Ovary (tissue), 3 donors: Measurements from ENCODE around the gene EXT2.

Experiments used
- EP300 ChIP-seq: sonication (generic); formaldehyde crosslinking; IDR thresholded peaks from one replicate; pipeline ENCODE4 v1.6.1; 2017; ENCODE audit warnings: antibody characterized with exemption
- POLR2A ChIP-seq: fragments of 450-650 bp; IDR thresholded peaks from one replicate; pipeline ENCODE4 v1.6.1; 2017; ENCODE audit warnings: antibody characterized with exemption, mild to moderate bottlenecking, moderate library complexity
- TF ChIP-seq, protein P1 (sequence below), 3 donors: fragments of 450-650 bp in 2 of 3; fragments of 200-600 bp in 1 of 3; IDR thresholded peaks; one replicate each; pipeline versions ENCODE4 v1.5.1 to v1.8.0; 2016 to 2022; ENCODE audit warnings: antibody characterized with exemption in 3 of 3, mild to moderate bottlenecking in 1 of 3
- donor health status: DM: no; HTN: no; CAD: no.

DNA sequence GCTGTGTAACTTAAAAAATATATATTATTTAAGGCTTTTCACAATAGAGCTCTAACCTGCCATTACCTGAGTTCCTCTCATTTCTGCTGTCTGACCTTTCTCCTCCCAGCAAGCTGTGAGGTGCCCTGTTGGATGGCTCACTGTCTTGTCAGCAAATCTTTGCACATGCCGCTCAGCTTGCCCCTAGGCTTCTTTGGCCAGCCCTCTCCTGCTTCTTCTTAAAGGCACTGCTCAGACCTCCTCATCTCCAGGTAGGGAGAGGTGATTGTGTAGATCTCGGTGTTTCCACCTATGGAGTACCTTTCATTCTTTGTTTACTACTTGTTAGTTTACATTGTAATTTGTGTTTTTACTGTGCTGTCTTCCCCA, 96.5 kb downstream of the EXT2 start:
- no peak for TF ChIP-seq POLR2A
- TF ChIP-seq, protein P1, sequence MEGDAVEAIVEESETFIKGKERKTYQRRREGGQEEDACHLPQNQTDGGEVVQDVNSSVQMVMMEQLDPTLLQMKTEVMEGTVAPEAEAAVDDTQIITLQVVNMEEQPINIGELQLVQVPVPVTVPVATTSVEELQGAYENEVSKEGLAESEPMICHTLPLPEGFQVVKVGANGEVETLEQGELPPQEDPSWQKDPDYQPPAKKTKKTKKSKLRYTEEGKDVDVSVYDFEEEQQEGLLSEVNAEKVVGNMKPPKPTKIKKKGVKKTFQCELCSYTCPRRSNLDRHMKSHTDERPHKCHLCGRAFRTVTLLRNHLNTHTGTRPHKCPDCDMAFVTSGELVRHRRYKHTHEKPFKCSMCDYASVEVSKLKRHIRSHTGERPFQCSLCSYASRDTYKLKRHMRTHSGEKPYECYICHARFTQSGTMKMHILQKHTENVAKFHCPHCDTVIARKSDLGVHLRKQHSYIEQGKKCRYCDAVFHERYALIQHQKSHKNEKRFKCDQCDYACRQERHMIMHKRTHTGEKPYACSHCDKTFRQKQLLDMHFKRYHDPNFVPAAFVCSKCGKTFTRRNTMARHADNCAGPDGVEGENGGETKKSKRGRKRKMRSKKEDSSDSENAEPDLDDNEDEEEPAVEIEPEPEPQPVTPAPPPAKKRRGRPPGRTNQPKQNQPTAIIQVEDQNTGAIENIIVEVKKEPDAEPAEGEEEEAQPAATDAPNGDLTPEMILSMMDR (IDR thresholded peaks at IDR 0.05), result no peak
- no peak for TF ChIP-seq EP300
